ENCODE data around the gene RABL3.
"Not testable (repeated sequence)": the region's sequence is repeated elsewhere in the genome, so short reads cannot be mapped to it uniquely, and the experiment has no call there.

Gene RABL3

GRCh38 chr3:120642368-120642948 is 99.9 kb downstream of the RABL3 start:
- DNase-seq = no peak

DNA sequence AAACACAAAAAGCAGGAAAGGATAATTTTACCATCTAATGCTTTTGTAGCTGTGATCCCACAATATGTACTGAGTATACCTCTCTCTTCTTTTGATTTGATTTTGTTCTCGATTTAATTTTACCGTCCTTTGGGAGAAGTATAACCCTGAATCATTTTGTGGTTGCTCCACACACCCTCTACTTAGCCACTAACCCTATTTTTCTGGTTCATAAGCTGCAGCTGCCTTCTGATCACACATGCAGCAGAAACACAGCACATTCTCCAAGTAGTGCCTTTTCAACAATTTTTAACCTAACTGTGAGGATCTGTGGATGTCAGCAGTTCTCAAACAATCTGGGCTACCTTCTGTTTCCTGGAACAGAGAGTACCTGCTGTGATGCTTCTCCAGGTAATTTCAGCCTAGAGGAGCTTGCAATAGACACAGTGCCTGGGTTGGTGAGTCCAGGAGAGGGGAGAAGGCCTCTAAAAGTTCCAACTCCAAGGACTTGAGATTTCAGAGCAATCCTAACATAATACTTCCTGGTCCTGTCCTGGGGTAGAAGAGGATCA is 100.5 kb downstream of the RABL3 start:
- no peak for DNase-seq

- no peak for DNase-seq
Measured at GRCh38 chr3:120640231-120640630, 102.1 kb downstream of the RABL3 start.

DNA sequence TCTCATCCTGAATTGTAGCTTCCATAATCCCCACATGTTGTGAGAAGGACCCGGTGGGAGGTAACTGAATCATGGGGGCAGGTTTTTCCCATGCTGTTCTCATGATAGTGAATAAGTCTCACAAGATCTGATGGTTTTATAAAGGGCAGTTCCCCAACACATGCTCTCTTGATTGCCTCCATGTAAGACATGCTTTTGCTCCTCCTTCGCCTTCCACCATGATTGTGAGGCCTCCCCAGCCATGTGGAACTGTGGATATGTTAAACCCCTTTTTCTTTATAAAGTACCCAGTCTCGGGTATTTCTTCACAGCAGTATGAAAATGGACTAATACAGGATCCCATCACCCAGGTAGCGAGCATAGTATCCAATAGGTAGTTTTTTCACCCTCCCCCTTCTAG is 103.5 kb downstream of the RABL3 start:
- DNase-seq = not testable (repeated sequence)

DNA sequence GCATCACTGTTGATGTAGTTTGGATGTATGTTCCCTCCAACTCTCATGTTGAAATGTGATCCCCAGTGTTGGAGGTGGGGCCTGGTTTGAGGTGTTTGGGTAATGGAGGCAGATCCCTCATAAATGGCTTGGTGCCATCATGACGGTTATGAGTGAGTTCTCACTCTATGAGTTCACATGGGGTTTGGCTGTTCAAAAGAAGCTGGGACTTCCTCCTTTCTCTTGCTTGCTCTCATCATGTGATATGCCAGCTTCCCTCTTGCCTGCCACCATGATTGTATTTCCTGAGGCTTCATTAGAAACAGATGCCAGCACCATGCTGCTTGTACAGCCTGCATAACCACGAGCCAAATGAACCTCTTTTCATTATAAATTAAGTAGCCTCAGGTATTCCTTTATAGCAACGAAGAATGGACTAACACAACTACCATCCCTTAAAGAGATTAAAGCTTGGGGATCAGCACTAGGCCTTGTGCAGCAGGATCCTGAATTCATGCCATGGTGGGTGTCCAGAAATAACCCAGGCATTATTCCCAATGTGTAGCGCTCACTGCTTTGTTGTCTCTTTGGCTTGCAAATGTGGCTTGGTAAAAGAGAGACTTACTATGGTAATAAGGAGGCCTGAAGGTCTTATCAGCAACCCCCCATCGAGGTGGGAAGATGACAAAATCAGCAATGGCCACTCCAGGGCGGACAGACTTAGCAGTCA is 104.3 kb downstream of the RABL3 start:
- no peak for DNase-seq

GRCh38 chr3:120636795-120637401 is 105.4 kb downstream of the RABL3 start:
- no peak for DNase-seq

Data from activated naive CD4-positive, alpha-beta T cell treated with anti-CD3 and anti-CD28 coated beads, Interleukin-2, amount 50 U/mL, for 16 hours (primary cell).